ENCODE results near the gene TBC1D5.

GRCh38 chr3:17302774-17303173 lies 439.7 kb downstream of the TBC1D5 start:
- TF ChIP-seq CTCF (IDR thresholded peaks at IDR 0.05) (no peak), POLR2A (IDR thresholded peaks at IDR 0.05) (no peak)
